ENCODE results near the gene ATP8B4. TPM values are rescaled to one million over a fixed set of nuclear protein-coding genes. Genes with fewer than 3 reads are reported as not detected.
A peak's percentile ranks its signal among the peaks of the same experiment; 100 is the strongest.

ATP8B4 gene
- total RNA-seq, 1 experiment from 2014 or later, result not detected

DNA sequence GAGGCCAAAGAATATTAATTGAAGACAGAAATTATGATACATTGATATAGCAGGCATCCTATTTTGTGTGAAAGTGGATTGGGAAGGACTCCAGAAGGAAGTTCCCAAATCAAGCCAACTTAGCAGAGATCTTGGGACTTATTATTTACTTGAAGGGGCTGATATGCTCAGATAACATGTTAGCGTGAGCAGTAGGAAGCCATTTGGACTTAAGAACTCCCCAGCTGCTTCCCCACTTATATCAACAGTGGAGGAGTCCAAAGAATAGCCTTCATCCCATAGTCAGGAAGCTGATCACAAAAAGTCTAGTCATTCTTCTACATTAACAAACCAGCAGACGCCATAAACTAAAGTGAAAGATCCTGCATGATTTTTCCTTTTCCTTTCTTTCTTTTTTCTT, 200.0 kb downstream of the ATP8B4 start:
- H3K9ac ChIP-seq (ENCODE audit: low read length), result no peak overlapping the region
- no peak overlapping the region for H3K4me3 ChIP-seq (ENCODE audit: low read length)
- H3K9me3 ChIP-seq (ENCODE audit: low read length), result no peaks in the 10 kb centered on the region
- no peaks in the 10 kb centered on the region for H3K9me2 ChIP-seq (replicated peaks; ENCODE audit: low read length)
- TF ChIP-seq EZH2phosphoT487 (IDR thresholded peaks at IDR 0.05; ENCODE audit: borderline replicate concordance, low read length), result no peak
- no peak for TF ChIP-seq CTCF (conservative IDR thresholded peaks at IDR 0.05; ENCODE audit: low read depth, low read length)
- TF ChIP-seq EZH2 (IDR thresholded peaks at IDR 0.05; ENCODE audit: low read length, unreplicated experiment), result no peak
- intact Hi-C loops (cut with micrococcal nuclease), result no loop called here
- H3K36me3 ChIP-seq (ENCODE audit: low read depth, low read length), result no peaks in the 10 kb centered on the region
- ATAC-seq (no peak), DNase-seq (no peak)
- ChIA-PET CTCF (no interaction called here), POLR2A (ENCODE audit: unreplicated experiment) (no interaction called here)
- H3F3A ChIP-seq (ENCODE audit: low read length, unreplicated experiment), result no peaks in the 10 kb centered on the region
- H4K20me1 ChIP-seq (ENCODE audit: low read length), result no peaks in the 10 kb centered on the region
- no peaks in the 10 kb centered on the region for H3K4me1 ChIP-seq (ENCODE audit: insufficient read depth, low read length)
- no peaks in the 10 kb centered on the region for H3K79me2 ChIP-seq (ENCODE audit: low read length)
- H3K27me3 ChIP-seq (ENCODE audit: low read length), result no peaks in the 10 kb centered on the region
- no peak overlapping the region for H3K4me2 ChIP-seq (ENCODE audit: low read length)
- BruUV-seq (replicated peaks), result no TSS peak
- no peak overlapping the region for H3K27ac ChIP-seq (ENCODE audit: low read length)
- H2AFZ ChIP-seq (ENCODE audit: low read length), result no peak overlapping the region

DNA sequence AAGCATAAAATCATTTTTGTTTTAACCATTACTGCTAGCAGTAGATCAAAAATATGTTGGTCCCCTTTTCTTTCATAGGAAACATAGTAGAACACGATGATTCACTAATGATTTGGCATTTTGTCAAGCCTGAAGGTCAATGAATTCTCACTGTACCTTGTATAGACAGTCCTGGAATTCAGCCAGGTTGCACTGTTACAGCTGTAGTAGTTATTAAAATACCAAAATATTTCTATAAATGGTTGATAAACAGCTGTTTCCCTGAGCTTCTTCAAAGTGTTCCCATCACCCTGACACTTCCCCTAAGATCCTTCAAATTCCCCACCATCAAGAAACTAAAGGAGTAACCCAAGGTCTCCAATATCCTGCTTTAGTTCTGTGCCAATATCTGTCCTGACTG, 200.9 kb downstream of the ATP8B4 start:
- POLR2A ChIA-PET (ENCODE audit: unreplicated experiment), result no interaction called here
- Histone ChIP-seq H3K4me3 (ENCODE audit: low read length) (no peak overlapping the region), H3K9ac (ENCODE audit: low read length) (no peak overlapping the region), H3K27me3 (ENCODE audit: low read length) (no peaks in the 10 kb centered on the region), H3K27ac (ENCODE audit: low read length) (no peak overlapping the region), H3F3A (ENCODE audit: low read length, unreplicated experiment) (no peaks in the 10 kb centered on the region), H3K4me1 (ENCODE audit: insufficient read depth, low read length) (no peaks in the 10 kb centered on the region), H3K9me2 (replicated peaks; ENCODE audit: low read length) (no peaks in the 10 kb centered on the region), H3K4me2 (ENCODE audit: low read length) (no peak overlapping the region), H4K20me1 (ENCODE audit: low read length) (no peaks in the 10 kb centered on the region), H3K79me2 (ENCODE audit: low read length) (no peaks in the 10 kb centered on the region), H3K36me3 (ENCODE audit: low read depth, low read length) (no peaks in the 10 kb centered on the region), H3K9me3 (ENCODE audit: low read length) (no peaks in the 10 kb centered on the region), H2AFZ (ENCODE audit: low read length) (no peak overlapping the region)
- ATAC-seq (no peak), DNase-seq (peak; percentile 6)
- no TSS peak for BruUV-seq (replicated peaks)
- CTCF ChIA-PET, result no interaction called here
- intact Hi-C loops (cut with micrococcal nuclease), result no loop called here
- TF ChIP-seq CTCF (conservative IDR thresholded peaks at IDR 0.05; ENCODE audit: low read depth, low read length), result no peak
- TF ChIP-seq EZH2phosphoT487 (IDR thresholded peaks at IDR 0.05; ENCODE audit: borderline replicate concordance, low read length), result no peak
- no peak for TF ChIP-seq EZH2 (IDR thresholded peaks at IDR 0.05; ENCODE audit: low read length, unreplicated experiment)

- H4K20me1 ChIP-seq (ENCODE audit: low read length), result no peaks in the 10 kb centered on the region
- no peak overlapping the region for H2AFZ ChIP-seq (ENCODE audit: low read length)
- H3K4me2 ChIP-seq (ENCODE audit: low read length), result no peak overlapping the region
- no peaks in the 10 kb centered on the region for H3K4me1 ChIP-seq (ENCODE audit: insufficient read depth, low read length)
- ChIA-PET CTCF (no interaction called here), POLR2A (ENCODE audit: unreplicated experiment) (no interaction called here)
- no peaks in the 10 kb centered on the region for H3K79me2 ChIP-seq (ENCODE audit: low read length)
- H3F3A ChIP-seq (ENCODE audit: low read length, unreplicated experiment), result no peaks in the 10 kb centered on the region
- no peaks in the 10 kb centered on the region for H3K27me3 ChIP-seq (ENCODE audit: low read length)
- DNase-seq, result no peak
- H3K9me2 ChIP-seq (replicated peaks; ENCODE audit: low read length), result no peaks in the 10 kb centered on the region
- no peaks in the 10 kb centered on the region for H3K36me3 ChIP-seq (ENCODE audit: low read depth, low read length)
- no peak overlapping the region for H3K4me3 ChIP-seq (ENCODE audit: low read length)
- H3K9ac ChIP-seq (ENCODE audit: low read length), result no peak overlapping the region
- H3K27ac ChIP-seq (ENCODE audit: low read length), result no peak overlapping the region
- intact Hi-C loops (cut with micrococcal nuclease), result no loop called here
- ATAC-seq, result no peak
- no TSS peak for BruUV-seq (replicated peaks)
- TF ChIP-seq EZH2 (IDR thresholded peaks at IDR 0.05; ENCODE audit: low read length, unreplicated experiment) (no peak), EZH2phosphoT487 (IDR thresholded peaks at IDR 0.05; ENCODE audit: borderline replicate concordance, low read length) (no peak), CTCF (conservative IDR thresholded peaks at IDR 0.05; ENCODE audit: low read depth, low read length) (no peak)
- no peaks in the 10 kb centered on the region for H3K9me3 ChIP-seq (ENCODE audit: low read length)
These were observed 202.0 kb downstream of the ATP8B4 start for GRCh38 chr15:49916998-49917397.

Data from PC-3 (cell line).